Head of caudate nucleus (tissue), 42 donors: ENCODE data around the gene CCDC74A.
"Not testable (repeated sequence)": the region's sequence is repeated elsewhere in the genome, so short reads cannot be mapped to it uniquely, and the experiment has no call there.

Experiments used
- DNase-seq, 42 donors: peaks; one replicate each; pipeline versions ENCODE4 v3.0.0 to v3.0.0-alpha.2; 2020 to 2021; ENCODE audit warnings: mixed read lengths in 7 of 42
- intact Hi-C: fragments of 100-400 bp; cut with DNase I; formaldehyde crosslinking; loops from one replicate; pipeline ENCODE4 v1.15.0; 2022

Gene CCDC74A

GRCh38 chr2:131527131-131528001 lies at the start of gene CCDC74A:
Gene CCDC74A, plus strand, starts transcription at chr2:131527888. Its CDS starts 83 bp downstream, at chr2:131527971.
- intact Hi-C loops, result not testable (repeated sequence)
- DNase-seq, result peak; percentile 25 to 84 (median 69)

GRCh38 chr2:131478074-131478849 lies 49.4 kb upstream of the CCDC74A start:
- intact Hi-C loops, result not testable (repeated sequence)
- peak in 1 of 42 donors; percentile 14 for DNase-seq

- peak in 1 of 42 donors; percentile 28 for DNase-seq
- intact Hi-C loops, result not testable (repeated sequence)
These were observed 48.7 kb upstream of the CCDC74A start for GRCh38 chr2:131478850-131479461.

- intact Hi-C loops, result not testable (repeated sequence)
- peak in 1 of 42 donors; percentile 8 for DNase-seq
These were observed 47.3 kb upstream of the CCDC74A start for GRCh38 chr2:131480351-131480750.

- DNase-seq, result peak in 1 of 42 donors; percentile 35
- intact Hi-C loops, result not testable (repeated sequence)
These were observed 45.1 kb upstream of the CCDC74A start for GRCh38 chr2:131482506-131483155.

- DNase-seq, result not testable (repeated sequence)
These were observed 43.5 kb upstream of the CCDC74A start for GRCh38 chr2:131483981-131484820.

GRCh38 chr2:131484906-131485460 lies 42.7 kb upstream of the CCDC74A start:
- DNase-seq, intact Hi-C loops: not testable (repeated sequence)

More at GRCh38 chr2:131483981-131484820, 43.5 kb upstream of the CCDC74A start:
- intact Hi-C loops, result not testable (repeated sequence)

- intact Hi-C loops, DNase-seq: not testable (repeated sequence)
These were observed 41.3 kb upstream of the CCDC74A start for GRCh38 chr2:131486201-131486902.

GRCh38 chr2:131488306-131489205 lies 39.1 kb upstream of the CCDC74A start:
- DNase-seq, result no peak
- intact Hi-C loops, result no loop called here

GRCh38 chr2:131490616-131491468 lies 36.8 kb upstream of the CCDC74A start:
- intact Hi-C loops, result not testable (repeated sequence)
- DNase-seq, result peak in 6 of 42 donors; percentile 13 to 42 (median 28)

- DNase-seq, intact Hi-C loops: not testable (repeated sequence)
These were observed 36.2 kb upstream of the CCDC74A start for GRCh38 chr2:131491469-131491836.

- DNase-seq, result peak in 6 of 42 donors; percentile 7 to 42 (median 22)
- intact Hi-C loops, result not testable (repeated sequence)
These were observed 35.7 kb upstream of the CCDC74A start, which contains the start of gene MZT2A for GRCh38 chr2:131492015-131492417. Gene MZT2A, minus strand, starts transcription at chr2:131492397. Its CDS starts 21 bp downstream, at chr2:131492376.

- DNase-seq, result peak; percentile 80 to 96 (median 90)
- intact Hi-C loops, result no loop called here
These were observed 35.1 kb upstream of the CCDC74A start for GRCh38 chr2:131492418-131493198.
